GM18507 (cell line): ENCODE results near the gene FAM135A.

Source experiments
- DNase-seq: peaks from one replicate; pipeline ENCODE4 v3.0.0; 2011; ENCODE audit warnings: low read depth; ENCODE audit not compliant: insufficient read length; ENCODE audit errors: extremely low spot score
- FAIRE-seq: peaks from 2 replicates; lab custom pipeline; 2011; peaks lifted over from hg19 to GRCh38; lab: Jason Lieb, UNC

The FAM135A gene

GRCh38 chr6:70413114-70413991 lies at the start of gene FAM135A:
Gene FAM135A (plus strand): TSS chr6:70413508. CDS start chr6:70428343, 14,835 bp downstream.
- peak; percentile 94 for DNase-seq
- FAIRE-seq = peak; percentile 99

- DNase-seq = no peak
- no peak for FAIRE-seq
Measured at GRCh38 chr6:70363741-70364493, 49.4 kb upstream of the FAM135A start.

- FAIRE-seq = peak; percentile 90
Measured at GRCh38 chr6:70369332-70369950, 43.9 kb upstream of the FAM135A start.

GRCh38 chr6:70370496-70370895 lies 42.8 kb upstream of the FAM135A start:
- DNase-seq (no peak), FAIRE-seq (no peak)

More at GRCh38 chr6:70369332-70369950, 43.9 kb upstream of the FAM135A start:
- no peak for DNase-seq

GRCh38 chr6:70371454-70372105 lies 41.7 kb upstream of the FAM135A start:
- DNase-seq (no peak), FAIRE-seq (peak; percentile 85)

GRCh38 chr6:70375166-70375565 lies 38.1 kb upstream of the FAM135A start:
- no peak for FAIRE-seq
- no peak for DNase-seq

- DNase-seq = no peak
- peak; percentile 50 for FAIRE-seq
Measured at GRCh38 chr6:70375882-70376281, 37.4 kb upstream of the FAM135A start.

- DNase-seq = no peak
- FAIRE-seq = no peak
Measured at GRCh38 chr6:70376628-70377027, 36.7 kb upstream of the FAM135A start.

GRCh38 chr6:70377372-70377771 lies 35.9 kb upstream of the FAM135A start:
- FAIRE-seq = no peak
- no peak for DNase-seq

- no peak for DNase-seq
- peak; percentile 56 for FAIRE-seq
Measured at GRCh38 chr6:70379473-70380013, 33.8 kb upstream of the FAM135A start.

GRCh38 chr6:70380252-70380651 lies 33.1 kb upstream of the FAM135A start:
- DNase-seq = no peak
- peak; percentile 74 for FAIRE-seq

- DNase-seq (no peak), FAIRE-seq (no peak)
Measured at GRCh38 chr6:70380771-70381416, 32.4 kb upstream of the FAM135A start.

- DNase-seq = no peak
- no peak for FAIRE-seq
Measured at GRCh38 chr6:70381417-70381782, 31.9 kb upstream of the FAM135A start.

- FAIRE-seq = no peak
- DNase-seq = no peak
Measured at GRCh38 chr6:70385901-70386300, 27.4 kb upstream of the FAM135A start.

GRCh38 chr6:70388814-70389213 lies 24.5 kb upstream of the FAM135A start:
- DNase-seq (no peak), FAIRE-seq (no peak)

GRCh38 chr6:70389261-70389660 lies 24.0 kb upstream of the FAM135A start:
- FAIRE-seq (no peak), DNase-seq (no peak)

- no peak for DNase-seq
- FAIRE-seq = peak; percentile 39
Measured at GRCh38 chr6:70390067-70390466, 23.2 kb upstream of the FAM135A start.

GRCh38 chr6:70391492-70391891 lies 21.8 kb upstream of the FAM135A start:
- DNase-seq (no peak), FAIRE-seq (no peak)
